Right lobe of liver (tissue), 4 donors: ENCODE measurements around the gene STX8.

Experiments
- POLR2A ChIP-seq: fragments of 450-650 bp; IDR thresholded peaks from one replicate; pipeline ENCODE4 v1.6.1; 2017; ENCODE audit warnings: antibody characterized with exemption, mild to moderate bottlenecking
- TF ChIP-seq, protein P1 (sequence below), 4 donors: fragments of 200-600 bp in 3 of 4; fragments of 450-650 bp in 1 of 4; IDR thresholded peaks; one replicate each; pipeline versions ENCODE4 v1.5.1 to v1.8.0; 2016 to 2022; ENCODE audit warnings: antibody characterized with exemption in 4 of 4, mild to moderate bottlenecking in 2 of 4
- donor health status: DM: no; HTN: no; CAD: no.
- donor health status: DM: no; HTN: no; CAD: no.
- donor health status: DM: no; HTN: yes; CAD: no.

GRCh38 chr17:9478889-9479288 is 96.7 kb downstream of the STX8 start:
- TF ChIP-seq, protein P1, sequence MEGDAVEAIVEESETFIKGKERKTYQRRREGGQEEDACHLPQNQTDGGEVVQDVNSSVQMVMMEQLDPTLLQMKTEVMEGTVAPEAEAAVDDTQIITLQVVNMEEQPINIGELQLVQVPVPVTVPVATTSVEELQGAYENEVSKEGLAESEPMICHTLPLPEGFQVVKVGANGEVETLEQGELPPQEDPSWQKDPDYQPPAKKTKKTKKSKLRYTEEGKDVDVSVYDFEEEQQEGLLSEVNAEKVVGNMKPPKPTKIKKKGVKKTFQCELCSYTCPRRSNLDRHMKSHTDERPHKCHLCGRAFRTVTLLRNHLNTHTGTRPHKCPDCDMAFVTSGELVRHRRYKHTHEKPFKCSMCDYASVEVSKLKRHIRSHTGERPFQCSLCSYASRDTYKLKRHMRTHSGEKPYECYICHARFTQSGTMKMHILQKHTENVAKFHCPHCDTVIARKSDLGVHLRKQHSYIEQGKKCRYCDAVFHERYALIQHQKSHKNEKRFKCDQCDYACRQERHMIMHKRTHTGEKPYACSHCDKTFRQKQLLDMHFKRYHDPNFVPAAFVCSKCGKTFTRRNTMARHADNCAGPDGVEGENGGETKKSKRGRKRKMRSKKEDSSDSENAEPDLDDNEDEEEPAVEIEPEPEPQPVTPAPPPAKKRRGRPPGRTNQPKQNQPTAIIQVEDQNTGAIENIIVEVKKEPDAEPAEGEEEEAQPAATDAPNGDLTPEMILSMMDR (IDR thresholded peaks at IDR 0.05) = no peak
- no peak for TF ChIP-seq POLR2A
